GM19372 (cell line): ENCODE results near the gene FNDC3B.
"Not testable (repeated sequence)": the region's sequence is repeated elsewhere in the genome, so short reads cannot be mapped to it uniquely, and the experiment has no call there.

Experiments used
- ATAC-seq: cut with Tn5 transposase; IDR thresholded peaks from one replicate; pipeline ENCODE4 v1.9.1; 2021; ENCODE audit warnings: mild to moderate bottlenecking, low read depth, moderate library complexity; ENCODE audit not compliant: unreplicated experiment

The FNDC3B gene

DNA sequence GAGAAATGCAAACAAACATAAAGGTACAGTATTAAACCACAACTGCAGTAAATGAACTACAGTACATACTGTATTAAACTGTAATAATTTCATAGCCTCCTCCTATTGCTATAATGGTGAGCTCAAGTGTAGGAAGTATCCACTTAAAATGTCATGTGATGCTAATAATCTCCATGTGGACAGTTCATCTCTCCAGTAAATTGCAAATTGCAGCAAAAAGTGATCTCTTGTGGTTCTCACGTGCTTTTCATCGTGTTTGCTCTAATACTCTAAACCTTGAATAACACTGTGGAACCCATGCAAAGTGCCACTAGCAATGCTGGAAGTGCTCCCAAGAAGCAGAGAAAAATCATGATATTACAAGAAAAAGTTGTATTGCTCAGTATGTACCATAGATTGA lies 9.2 kb upstream of the FNDC3B start:
- no peak for ATAC-seq

- no peak for ATAC-seq
These were observed 7.4 kb upstream of the FNDC3B start for GRCh38 chr3:172031996-172032395.

DNA sequence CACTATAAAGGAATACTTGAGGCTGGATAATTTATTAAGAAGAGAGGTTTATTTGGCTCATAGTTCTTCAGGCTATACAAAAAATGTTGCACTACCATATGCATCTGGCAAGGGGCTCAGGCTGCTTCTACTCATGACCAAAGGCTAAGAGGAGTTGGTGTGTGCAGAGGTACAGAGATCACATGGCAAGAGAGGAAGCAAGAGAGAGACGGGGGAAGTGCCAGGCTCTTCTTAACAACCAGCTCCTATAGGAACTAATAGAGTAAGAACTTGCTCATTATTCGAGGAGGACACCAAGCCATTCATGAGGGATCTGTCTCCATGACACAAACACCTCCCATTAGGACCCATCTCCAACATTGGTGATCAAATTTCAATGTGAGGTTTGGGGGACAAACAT lies 6.0 kb upstream of the FNDC3B start:
- no peak for ATAC-seq

DNA sequence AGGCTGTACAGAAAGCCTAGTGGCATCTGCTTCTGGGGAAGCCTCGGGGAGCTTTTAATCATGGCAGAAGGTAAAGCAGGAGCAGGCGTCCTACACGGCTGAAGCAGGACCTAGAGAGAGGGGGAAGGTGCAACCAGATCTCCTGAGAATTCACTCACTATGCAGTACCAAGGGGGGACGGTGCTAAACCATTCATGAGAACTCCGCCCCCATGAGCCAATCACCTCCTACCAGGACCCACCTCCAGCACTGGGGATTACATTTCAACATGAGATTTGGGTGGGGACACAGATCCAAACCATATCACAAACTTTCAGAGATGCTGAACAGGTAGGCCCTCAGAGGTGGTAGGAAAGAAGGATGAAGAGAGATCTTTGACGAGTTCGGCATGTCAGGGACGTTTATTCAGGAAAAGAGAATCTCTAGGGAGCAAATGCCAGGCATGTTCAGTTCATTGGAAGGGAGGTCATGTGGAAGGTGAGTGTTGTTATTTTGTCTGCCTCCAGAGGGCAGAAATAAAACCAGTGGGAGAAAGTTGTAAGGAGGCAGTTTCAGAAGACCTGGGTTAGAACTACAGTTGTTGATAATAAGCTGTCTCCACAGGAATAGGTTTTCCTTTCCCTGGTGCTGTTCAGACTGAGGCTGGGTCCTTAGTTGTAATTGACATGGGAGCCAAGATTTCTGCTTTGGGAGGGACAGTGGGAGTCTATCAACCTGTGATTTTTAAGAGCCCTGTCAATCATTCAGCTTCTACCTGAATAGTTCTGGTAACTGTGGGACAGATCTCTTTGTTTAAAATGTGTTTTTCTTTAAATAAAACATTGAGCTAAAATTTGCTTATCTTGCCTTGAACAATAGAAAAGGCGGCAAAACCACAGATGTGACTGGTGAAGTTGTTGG lies 4.3 kb upstream of the FNDC3B start:
- no peak for ATAC-seq

- ATAC-seq: no peak
These were observed 2.7 kb upstream of the FNDC3B start for GRCh38 chr3:172036541-172037215.

DNA sequence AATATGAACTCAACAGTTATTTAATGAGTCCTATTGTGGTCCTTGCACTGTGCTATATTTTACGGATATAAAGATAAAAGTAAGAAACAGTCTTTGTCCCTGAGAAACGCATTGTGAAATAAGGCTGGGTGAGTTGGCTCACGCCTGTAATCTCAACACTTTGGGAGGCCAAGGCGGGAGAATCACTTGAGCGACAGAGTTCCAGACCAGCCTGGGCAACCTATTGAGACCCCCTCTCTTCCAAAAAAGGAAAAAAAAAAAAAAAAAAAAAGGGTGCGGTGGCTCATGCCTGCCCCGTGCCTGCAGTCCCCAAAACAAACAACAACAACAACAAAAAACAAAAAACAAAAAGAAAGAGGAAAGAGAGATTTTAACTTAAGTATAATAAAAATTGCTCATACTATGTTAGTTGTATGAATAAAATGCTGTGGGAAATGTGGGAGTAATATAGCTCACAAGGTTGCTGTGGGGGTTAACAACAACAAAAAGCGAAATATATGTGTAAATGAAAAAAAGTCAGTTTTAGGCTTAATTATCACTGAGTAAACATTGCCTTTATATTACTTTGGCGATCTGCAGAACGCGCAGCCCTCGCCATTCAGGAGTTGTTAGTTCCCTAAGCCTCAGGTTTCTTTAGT lies 461 bp upstream of the FNDC3B start:
- no peak for ATAC-seq

DNA sequence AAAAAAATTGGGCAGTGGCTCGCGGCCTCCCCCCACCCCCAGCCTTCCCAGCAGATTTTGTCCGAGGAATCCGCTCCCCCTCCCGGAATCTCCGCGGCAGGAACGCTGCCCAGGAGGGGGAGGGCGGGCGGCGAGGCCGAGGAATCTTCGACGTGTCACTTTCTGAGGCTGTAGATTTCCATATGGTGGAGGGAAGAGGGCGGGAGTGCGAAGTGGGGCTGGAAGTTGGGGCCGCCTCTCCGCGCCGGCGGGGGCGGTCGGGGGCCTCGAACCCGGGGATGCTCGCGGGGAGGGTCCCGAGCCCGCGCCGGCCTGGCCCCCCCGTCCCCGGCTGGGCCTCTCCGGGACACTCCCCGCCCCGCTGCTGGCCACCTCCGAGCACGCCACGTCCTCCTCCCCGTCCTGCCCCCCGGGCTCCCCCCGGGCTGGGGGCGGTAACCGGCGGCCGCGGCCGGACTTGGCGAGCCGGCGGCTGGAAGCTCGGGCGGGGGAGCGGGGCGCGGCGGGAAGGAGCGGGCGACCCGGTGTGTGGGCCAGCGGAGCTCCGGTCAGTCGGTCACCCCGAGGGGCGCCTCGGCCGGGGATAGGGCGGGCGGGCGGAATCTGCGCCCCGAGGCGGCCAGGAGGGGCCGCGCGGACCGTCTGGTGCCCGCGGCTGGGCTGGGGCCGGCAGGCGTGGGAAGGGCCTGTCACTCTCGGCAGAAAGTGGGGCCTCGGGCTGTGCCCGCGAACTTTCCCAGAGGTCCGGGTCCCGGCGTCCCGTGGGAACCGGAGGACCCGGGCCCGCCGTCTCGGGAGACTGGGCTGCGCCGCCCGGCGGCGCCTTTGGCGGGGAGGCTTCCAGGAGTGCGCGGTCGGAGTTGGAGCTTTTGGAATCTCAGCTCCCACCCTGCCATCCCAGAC lies 951 bp downstream of the FNDC3B start:
- peak; percentile 33 for ATAC-seq

- ATAC-seq: no peak
These were observed 1.9 kb downstream of the FNDC3B start for GRCh38 chr3:172040981-172041963.

- ATAC-seq: no peak
These were observed 2.8 kb downstream of the FNDC3B start for GRCh38 chr3:172042136-172042662.

- not testable (repeated sequence) for ATAC-seq
These were observed 3.3 kb downstream of the FNDC3B start for GRCh38 chr3:172042663-172043179.

DNA sequence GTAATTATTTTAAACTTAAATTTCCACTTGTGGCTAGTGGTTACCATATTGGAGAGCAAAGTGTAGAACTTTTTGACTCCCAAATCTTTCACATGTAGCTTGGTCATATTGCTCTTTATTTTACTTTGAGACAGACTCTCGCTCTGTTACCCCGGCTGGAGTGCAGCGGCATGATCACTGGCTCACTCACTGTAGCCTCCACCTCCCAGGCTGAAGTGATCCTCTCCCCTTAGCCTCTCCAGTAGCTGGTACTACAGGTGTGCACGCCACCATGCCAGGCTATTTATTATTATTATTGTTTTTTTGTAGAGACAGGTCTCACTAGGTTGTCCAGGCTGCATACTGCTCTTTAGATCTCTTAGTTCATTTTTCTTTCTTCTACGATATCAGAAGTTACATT lies 3.9 kb downstream of the FNDC3B start:
- no peak for ATAC-seq

- ATAC-seq: no peak
These were observed 4.4 kb downstream of the FNDC3B start for GRCh38 chr3:172043766-172044165.

DNA sequence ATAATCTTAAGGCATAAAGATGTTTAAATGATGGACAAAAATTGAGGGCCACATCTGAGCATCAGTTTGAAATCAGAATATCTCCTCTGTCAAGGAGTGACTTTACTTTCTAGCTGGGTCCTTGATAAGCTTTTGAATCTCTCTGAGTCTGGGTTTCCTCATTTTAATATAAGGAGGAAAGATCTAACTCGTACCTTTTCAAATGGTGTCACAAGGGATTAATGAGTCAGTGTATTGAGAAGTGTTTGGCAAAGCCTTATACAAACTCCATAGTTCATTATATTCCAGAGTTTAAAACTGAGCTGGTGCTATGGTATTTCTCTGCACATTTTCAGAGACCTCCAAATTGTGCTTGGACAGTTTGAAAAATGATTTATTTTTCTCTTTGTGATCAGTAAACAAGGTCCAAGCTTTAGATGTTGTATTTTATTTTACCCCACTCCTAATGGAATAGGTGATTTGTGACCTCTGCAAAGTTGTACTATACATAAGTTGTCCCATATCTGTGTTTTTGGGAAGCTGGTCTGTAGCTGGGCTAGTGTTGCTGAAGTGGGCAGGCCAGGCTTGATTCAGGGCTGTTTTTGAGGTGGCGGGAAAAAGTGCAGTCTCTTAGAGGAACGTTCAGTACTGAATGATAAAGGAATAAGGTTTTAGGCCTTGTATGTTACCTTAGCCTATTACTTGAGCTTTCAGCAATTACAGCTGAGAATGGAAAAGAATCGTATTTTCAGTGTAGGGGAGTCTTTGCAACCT lies 5.6 kb downstream of the FNDC3B start:
- no peak for ATAC-seq

- no peak for ATAC-seq
These were observed 7.0 kb downstream of the FNDC3B start for GRCh38 chr3:172046268-172046915.

- no peak for ATAC-seq
These were observed 8.3 kb downstream of the FNDC3B start for GRCh38 chr3:172047567-172048115.

DNA sequence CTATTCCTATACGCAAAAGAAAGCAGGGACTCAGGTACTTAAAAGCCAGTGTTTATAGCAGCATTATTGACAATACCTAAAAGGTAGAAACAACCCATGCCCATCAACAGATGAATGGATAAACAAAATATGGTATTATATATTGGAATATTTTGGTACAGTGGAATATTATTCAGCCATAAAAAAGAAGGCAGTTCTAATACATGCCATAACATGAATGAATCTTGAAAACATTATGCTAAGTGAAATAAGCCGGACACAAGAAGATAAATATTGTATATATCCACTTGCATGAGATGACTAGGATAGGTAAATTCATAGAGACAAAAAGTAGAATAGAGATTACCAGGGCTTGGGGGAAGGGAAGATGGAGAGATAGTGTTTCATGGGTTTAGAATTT lies 9.2 kb downstream of the FNDC3B start:
- ATAC-seq: no peak

DNA sequence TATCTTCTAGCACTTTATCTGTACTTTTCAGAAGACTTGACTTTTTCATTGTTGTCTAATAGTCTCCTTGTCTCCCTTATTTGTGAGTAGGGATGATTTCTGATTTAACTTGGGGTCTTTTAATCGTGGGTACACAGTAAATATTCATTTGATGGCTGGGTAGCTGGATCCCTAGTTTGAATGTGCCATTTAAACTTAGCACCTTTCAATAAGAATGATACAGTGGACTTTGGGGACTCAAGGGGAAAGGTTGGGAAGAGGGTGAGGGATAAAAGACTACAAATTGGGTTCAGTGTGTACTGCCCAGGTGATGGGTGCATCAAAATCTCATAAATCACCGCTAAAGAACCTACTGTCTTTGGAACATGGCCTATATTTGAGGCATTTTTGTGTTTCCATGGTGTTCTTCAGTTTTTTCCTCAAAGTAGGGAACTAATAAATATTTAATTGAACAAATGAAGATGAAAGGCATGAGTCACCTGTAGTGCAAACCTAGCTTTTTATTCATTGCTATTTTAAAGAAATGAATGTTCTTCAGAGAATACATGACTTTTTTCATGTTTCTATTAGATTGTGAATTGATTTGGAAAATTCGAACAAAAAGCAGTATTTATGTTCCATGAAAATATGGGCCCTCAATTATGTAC lies 12.1 kb downstream of the FNDC3B start:
- ATAC-seq: no peak
